HG02970 (cell line): ENCODE data around the gene EMC6.

ENCODE experiments used
- ATAC-seq: cut with Tn5 transposase; IDR thresholded peaks from one replicate; pipeline ENCODE4 v1.9.1; 2021; ENCODE audit warnings: mild to moderate bottlenecking, moderate library complexity, moderate number of reproducible peaks; ENCODE audit not compliant: unreplicated experiment, low FRiP score

The EMC6 gene

GRCh38 chr17:3655766-3656165, 12.8 kb upstream of the EMC6 start:
- ATAC-seq, result no peak

- no peak for ATAC-seq
These were observed 12.3 kb upstream of the EMC6 start for GRCh38 chr17:3656353-3656752.

GRCh38 chr17:3656755-3657587, 11.6 kb upstream of the EMC6 start:
- ATAC-seq, result no peak

GRCh38 chr17:3657588-3657869, 11.1 kb upstream of the EMC6 start:
- ATAC-seq, result no peak

DNA sequence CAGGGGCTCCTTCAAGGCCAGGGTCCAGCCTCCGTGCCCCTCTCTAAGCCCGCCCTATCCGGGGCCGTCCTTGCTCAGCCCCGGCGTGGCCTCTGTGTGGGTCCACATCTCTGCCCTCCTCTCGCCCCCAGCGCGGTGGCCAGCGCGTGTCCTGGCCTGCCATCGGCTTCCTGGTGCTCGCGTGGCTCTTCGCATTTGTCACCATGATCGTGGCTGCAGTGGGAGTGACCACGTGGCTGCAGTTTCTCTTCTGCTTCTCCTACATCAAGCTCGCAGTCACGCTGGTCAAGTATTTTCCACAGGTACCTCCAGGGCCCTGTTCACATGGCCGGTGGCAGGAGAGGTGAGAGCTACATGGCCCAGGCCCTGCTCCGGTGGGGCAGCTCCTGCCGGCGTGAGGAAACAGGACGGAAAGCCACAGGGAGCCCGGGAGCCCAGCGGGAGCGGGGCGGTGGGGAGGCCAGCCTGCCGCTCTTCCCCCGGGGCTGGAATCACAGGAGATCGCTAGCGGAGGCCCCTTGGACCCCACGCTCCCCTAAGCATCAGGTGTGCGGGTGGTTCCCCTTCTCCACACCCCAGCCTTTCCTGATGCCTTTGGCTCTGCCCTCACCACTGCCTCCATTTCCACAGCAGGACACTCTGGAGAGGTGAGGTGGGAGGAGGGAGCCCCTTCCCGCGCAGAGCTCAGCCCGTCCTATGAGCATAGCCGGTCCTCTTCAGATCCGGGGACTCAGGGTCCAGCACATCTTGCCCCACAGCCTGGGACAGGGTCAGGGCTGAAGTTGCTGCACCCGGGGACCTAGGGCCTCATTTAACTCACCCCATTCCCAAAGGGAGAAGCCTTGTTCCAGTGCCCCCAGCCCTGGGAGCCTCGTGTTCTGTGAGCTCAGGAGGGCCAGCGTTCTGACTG, 10.5 kb upstream of the EMC6 start:
- ATAC-seq, result no peak

DNA sequence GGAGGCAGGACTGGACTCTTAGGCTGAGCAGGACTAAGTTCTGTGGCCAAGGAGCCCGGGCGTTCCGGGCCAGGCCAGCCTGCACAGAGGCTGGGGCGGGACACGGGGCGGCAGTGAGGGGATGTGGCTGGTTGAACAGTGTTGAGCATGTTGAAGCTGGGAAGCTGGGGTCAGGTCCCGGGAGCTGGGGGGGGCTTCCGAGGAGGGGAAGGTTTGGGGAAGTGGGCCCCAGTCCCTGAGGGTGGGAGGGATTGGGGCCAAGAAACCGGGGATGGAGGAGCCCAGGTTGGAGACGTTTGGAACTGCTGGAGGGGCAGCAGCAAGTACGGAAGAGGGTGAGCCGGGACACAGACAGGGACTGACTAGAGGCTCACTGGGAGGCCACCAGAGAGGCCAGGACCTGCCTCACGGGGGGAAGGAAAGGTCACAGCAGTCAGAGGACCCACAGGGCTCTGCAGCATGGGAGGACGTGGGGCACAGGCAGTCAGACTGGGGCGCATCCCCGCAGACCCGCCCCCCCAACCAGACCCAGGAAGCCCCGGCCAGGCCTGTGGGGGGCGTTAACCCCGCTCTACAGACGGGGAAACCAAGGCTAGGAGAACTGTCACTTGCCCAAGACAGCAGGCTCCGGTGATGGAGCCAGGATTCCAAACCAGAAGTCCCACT, 9.7 kb upstream of the EMC6 start:
- ATAC-seq, result no peak

- no peak for ATAC-seq
These were observed 9.0 kb upstream of the EMC6 start for GRCh38 chr17:3659541-3660111.

- no peak for ATAC-seq
These were observed 8.2 kb upstream of the EMC6 start for GRCh38 chr17:3660311-3660891.

GRCh38 chr17:3663102-3664011, 5.3 kb upstream of the EMC6 start:
- ATAC-seq, result no peak

DNA sequence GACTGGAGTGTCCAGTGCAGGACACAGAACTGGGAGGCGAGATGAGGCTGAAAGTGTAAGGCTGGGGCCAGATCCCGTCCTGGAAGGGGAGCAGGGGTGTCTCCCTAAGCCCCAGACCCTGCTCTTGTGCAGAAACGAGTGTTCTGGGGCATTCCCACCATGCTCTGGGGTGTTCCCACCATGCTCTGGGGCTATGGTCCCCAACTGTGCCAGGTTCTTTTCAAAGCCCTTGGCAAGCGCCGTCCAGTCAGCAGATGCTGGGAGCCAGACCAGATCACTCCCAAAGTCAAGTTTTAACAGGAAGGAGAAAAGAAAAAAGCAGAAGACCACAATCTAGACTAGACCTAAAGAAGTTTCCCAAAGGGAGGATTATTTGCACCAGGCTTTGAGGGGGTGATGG, 2.8 kb upstream of the EMC6 start:
- no peak for ATAC-seq

GRCh38 chr17:3666516-3666915, 2.1 kb upstream of the EMC6 start:
- ATAC-seq, result no peak

- no peak for ATAC-seq
These were observed 990 bp upstream of the EMC6 start for GRCh38 chr17:3667366-3668278.

DNA sequence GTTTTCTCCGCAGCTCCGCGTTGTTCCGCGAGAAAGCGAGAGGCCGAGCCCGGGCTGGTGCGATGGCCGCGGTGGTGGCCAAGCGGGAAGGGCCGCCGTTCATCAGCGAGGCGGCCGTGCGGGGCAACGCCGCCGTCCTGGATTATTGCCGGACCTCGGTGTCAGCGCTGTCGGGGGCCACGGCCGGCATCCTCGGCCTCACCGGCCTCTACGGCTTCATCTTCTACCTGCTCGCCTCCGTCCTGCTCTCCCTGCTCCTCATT, 404 bp downstream of the EMC6 start:
- no peak for ATAC-seq

DNA sequence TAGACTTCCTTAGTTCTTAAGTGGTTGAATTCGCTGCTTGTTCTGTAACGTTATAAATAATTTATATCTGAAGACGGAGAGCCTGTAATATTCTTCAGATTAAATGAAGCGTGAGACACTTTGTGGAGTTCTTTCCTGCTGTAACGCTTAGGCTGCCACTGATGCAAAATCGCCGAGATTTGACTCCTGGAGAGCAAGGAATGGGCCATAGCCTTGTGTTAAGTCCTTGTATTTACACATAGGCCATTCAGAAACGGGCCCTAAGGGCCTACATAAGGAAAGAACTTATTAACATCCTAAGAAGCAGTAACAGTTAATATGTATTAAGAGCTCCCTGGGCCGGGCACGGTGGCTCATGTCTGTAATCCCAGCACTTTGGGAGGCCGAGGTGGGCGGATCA, 936 bp downstream of the EMC6 start:
- no peak for ATAC-seq

GRCh38 chr17:3672571-3672970, 4.0 kb downstream of the EMC6 start:
- ATAC-seq, result no peak

DNA sequence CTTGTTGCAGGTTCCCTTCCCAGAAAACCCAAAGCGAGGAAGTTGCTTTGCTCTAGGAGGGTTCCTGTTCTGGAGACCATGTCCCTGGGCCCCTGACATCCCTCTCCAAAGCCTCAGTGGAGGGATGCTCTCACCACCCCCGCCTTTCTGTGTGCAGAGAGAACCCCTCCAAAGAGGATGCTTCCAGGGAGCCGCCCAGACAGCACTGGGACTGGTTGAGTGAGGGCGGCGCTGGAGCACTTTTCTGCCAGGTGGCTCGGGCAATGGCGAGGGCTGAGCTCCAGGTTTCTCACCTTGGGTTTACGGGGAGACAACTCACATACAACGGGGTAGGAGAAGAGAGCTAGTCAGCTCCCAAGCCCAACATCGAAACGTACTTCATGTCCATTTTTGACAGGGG, 7.3 kb downstream of the EMC6 start:
- no peak for ATAC-seq

DNA sequence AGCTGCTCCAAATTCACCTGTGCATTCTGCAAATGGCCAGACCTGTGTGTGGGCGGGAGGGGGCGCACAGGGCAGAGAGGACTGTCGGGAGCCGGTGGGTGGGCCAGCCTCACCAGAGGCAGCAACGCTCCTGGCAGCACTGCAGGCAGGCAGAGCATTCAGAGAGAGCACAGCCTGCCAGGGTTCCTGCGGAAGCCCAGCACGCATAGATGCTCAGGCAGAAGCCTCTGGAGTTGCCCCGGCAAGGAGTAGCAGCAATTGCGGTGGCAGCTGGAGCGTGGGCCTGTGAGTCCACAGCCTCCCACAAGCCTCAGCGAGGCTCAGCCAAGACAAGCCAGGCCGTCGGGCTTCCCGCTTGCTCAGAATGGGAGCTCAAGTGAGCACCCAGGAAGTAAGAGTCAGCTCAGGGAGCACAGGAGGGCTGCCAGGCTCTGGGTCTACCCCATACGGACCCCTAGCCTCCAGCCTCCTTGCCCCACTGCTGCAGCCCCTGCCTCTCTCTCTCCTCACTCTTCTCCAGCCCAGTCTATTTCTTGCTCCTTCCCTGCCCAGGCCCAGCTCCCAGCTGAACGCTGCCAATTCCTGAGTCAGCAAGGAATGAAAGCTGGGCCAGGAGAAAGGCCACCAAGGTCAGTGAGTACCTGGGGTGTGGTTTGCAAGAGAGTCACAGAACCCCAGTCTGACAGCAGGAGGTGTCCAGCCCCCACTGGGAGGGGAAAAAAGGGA, 9.6 kb downstream of the EMC6 start:
- ATAC-seq, result no peak

DNA sequence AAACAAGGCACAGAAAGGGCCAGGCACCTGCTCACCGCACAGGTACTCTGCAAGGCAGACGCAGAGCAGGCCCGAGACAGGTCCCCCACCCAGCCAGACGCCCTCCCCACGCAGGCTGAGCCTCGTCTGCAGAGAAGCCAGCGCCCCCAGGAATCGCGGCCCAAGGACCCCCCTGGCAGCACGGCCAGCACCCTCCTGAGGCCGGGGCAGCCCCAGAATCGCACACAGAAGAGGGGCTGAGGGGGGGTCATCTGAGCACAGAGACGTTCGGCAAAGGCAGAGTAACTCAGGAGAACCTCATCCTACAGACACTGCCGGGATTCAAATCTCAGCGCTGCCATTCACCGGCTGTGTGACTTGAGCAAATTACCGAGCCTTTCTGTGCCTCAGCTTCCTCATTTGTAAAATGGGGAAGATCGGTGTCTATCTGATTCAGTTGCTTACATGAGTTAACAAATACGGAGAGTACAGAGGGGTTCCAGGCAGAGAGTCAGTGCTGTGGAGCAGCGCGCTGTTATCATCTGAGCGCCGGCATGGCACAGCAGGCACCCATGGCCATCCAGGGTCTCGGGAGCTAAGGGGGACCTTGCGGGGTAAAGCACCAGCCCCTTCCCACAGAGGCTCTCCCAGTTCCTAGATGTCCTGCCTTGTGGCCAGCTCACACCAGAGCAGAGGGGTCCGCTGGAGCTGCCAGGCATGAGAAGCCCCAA, 10.4 kb downstream of the EMC6 start:
- ATAC-seq, result no peak
